ENCODE measurements around the gene FBXL16. TPM values are rescaled to one million over a fixed set of nuclear protein-coding genes. Genes with fewer than 3 reads are reported as not detected.

The FBXL16 gene
- total RNA-seq, 4 donors from 2014 or later = 0.42 to 1.2 (median 0.51) TPM

DNA sequence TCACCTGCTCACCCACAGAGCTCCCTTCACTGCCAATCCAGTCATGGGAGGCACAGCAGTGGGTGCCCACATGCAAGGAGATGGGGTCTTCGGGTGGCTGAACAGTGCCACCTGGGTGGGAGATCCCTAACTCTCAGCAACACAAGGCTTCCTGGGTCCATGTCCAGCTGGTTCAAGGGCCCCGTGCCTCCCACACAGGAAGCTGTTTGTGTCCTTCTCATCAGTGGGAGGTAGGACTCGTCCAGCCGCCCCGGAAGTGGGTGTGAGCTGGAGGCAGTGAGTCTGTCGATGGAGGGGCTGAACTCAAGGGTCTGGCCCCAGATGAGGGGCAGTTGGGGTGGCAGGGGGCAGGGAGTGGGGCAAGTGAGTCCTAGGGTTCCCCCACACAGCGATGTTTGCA, 1.6 kb downstream of the FBXL16 start:
- Histone ChIP-seq H3K36me3 (no peaks in the 10 kb centered on the region), H3K4me1 (peaks cover 5 to 40% (median 24%) of the 10 kb centered on the region in 4 donors), H3K9me3 (no peaks in the 10 kb centered on the region), H3K27ac (replicated peaks in 1 of 4) (no peak overlapping the region), H3K4me3 (no peak overlapping the region), H3K27me3 (peaks cover 0 to 99% (median 80%) of the 10 kb centered on the region in 4 donors)
- intact Hi-C loops (cut with DNase I) = no loop called here
- no peak for TF ChIP-seq POLR2AphosphoS5 (IDR thresholded peaks at IDR 0.05)
- no peak for TF ChIP-seq POLR2A (IDR thresholded peaks at IDR 0.05; ENCODE audit: low read depth)
- TF ChIP-seq EP300 (IDR thresholded peaks at IDR 0.05) = no peak
- no peak for TF ChIP-seq CTCF (IDR thresholded peaks at IDR 0.05)
- WGBS = 83% methylated on average over 1 of the region's 7 CpGs
- DNase-seq (ENCODE audit: extremely low spot score) = no peak

- Histone ChIP-seq H3K4me3 (no peak overlapping the region), H3K36me3 (no peaks in the 10 kb centered on the region), H3K4me1 (peaks cover 5 to 40% (median 24%) of the 10 kb centered on the region in 4 donors), H3K9me3 (no peaks in the 10 kb centered on the region), H3K27me3 (peaks cover 0 to 99% (median 74%) of the 10 kb centered on the region in 4 donors), H3K27ac (replicated peaks in 1 of 4) (no peak overlapping the region)
- WGBS = 86% methylated on average over 7 of the region's 12 CpGs
- DNase-seq (ENCODE audit: extremely low spot score) = no peak
- TF ChIP-seq POLR2A (IDR thresholded peaks at IDR 0.05; ENCODE audit: low read depth) (no peak), POLR2AphosphoS5 (IDR thresholded peaks at IDR 0.05) (no peak), EP300 (IDR thresholded peaks at IDR 0.05) (no peak), CTCF (IDR thresholded peaks at IDR 0.05) (no peak)
- intact Hi-C loops (cut with DNase I) = no loop called here
Measured at GRCh38 chr16:703406-703805, 2.2 kb downstream of the FBXL16 start.

DNA sequence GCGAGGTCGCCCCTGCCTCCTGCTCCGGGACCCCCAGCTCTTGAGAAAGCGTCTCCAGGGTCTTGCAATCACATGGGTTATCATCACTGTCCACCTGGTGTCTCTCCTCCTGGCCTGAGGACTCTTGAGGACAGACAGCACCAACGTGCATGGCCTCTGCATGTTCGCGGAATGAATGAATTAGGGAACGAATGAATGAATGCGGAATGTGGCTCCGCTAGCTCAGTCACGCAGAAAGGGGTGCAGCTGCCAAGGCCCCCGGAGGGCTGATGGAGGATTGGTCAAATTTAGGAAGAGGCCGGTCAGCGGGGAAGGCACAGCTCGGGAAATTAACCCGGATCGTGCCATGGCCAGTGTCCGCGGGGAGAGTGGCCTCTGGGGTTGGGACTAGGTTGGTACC, 3.3 kb downstream of the FBXL16 start:
- peaks cover 0 to 99% (median 67%) of the 10 kb centered on the region in 4 donors for H3K27me3 ChIP-seq
- intact Hi-C loops (cut with DNase I) = no loop called here
- 89% methylated on average over 19 of the region's 19 CpGs for WGBS
- no peak overlapping the region for H3K27ac ChIP-seq (replicated peaks in 1 of 4)
- no peak for TF ChIP-seq POLR2A (IDR thresholded peaks at IDR 0.05; ENCODE audit: low read depth)
- TF ChIP-seq EP300 (IDR thresholded peaks at IDR 0.05) = no peak
- TF ChIP-seq POLR2AphosphoS5 (IDR thresholded peaks at IDR 0.05) = no peak
- no peak for TF ChIP-seq CTCF (IDR thresholded peaks at IDR 0.05)
- no peak overlapping the region for H3K4me3 ChIP-seq
- H3K9me3 ChIP-seq = no peaks in the 10 kb centered on the region
- no peaks in the 10 kb centered on the region for H3K36me3 ChIP-seq
- no peak for DNase-seq (ENCODE audit: extremely low spot score)
- H3K4me1 ChIP-seq = peaks cover 5 to 40% (median 24%) of the 10 kb centered on the region in 4 donors

DNA sequence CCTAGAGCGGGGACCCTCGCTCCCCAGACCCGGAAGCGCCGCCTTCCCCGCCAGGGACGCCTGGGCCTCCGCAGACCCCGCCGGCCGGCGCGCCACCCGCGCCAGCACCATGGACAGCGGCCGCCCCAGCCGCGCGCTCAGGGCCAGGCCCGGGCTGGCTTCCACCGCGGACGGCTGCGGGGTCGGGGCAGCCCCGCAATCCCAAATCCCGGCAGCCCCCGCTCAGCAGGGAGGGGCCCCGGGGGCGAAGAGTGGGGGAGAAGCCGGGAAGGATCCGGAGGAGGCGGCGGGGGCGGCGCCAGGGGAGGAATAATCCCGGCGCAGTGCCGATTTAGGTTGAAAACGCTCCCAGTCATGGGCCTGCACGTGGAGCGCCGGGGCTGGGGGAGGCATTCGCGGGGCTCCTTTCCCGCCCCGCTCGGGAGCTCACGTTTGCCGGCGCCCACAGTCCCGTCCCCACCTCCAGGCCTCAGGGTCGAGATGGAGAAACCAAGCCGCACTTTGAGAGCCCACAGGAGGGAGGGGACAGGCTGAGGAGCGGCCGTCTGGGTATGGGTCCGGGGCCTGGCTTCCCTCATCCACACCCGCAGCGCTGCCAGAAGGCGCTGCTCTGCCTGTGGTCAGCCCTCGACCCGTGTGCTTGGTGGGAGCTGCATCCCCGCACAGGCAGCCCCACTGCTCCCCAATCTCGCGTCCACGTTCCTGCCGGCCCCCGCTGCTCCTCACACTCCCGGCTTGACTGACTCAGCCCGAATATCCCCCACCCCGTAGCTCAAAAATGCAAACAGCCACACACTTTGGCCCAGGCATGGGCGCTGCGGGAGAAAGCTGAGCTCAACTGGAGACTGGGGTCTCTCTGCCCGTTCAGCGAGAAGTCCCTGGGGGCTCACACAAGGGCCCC, 4.7 kb downstream of the FBXL16 start:
- intact Hi-C loops (cut with DNase I) = no loop called here
- no peak overlapping the region for H3K27ac ChIP-seq (replicated peaks in 1 of 4)
- H3K9me3 ChIP-seq = no peaks in the 10 kb centered on the region
- WGBS = 32% methylated on average over 27 of the region's 76 CpGs
- H3K4me1 ChIP-seq = peaks cover 0 to 33% (median 17%) of the 10 kb centered on the region in 4 donors
- H3K27me3 ChIP-seq = peaks cover 0 to 99% (median 61%) of the 10 kb centered on the region in 4 donors
- DNase-seq (ENCODE audit: extremely low spot score) = no peak
- TF ChIP-seq POLR2A (IDR thresholded peaks at IDR 0.05; ENCODE audit: low read depth) (no peak), CTCF (IDR thresholded peaks at IDR 0.05) (no peak), POLR2AphosphoS5 (IDR thresholded peaks at IDR 0.05) (no peak), EP300 (IDR thresholded peaks at IDR 0.05) (no peak)
- H3K4me3 ChIP-seq = no peak overlapping the region
- no peaks in the 10 kb centered on the region for H3K36me3 ChIP-seq
